Brain microvascular endothelial cell (primary cell): ENCODE measurements around the gene AVL9.

ENCODE experiments used
- DNase-seq: peaks from one replicate; pipeline ENCODE4 v3.0.0-alpha.2; 2020
- H3K27ac ChIP-seq: fragments of 250-450 bp; sonication (Bioruptor Pico); 2 replicates; pipeline ENCODE4 v1.5.1; 2020; ENCODE audit warnings: mild to moderate bottlenecking, moderate library complexity
- H3K27me3 ChIP-seq: fragments of 250-450 bp; sonication (Bioruptor Pico); replicated peaks from 2 replicates; pipeline ENCODE4 v1.5.1; 2020; ENCODE audit warnings: mild to moderate bottlenecking
- H3K36me3 ChIP-seq: fragments of 250-450 bp; sonication (Bioruptor Pico); replicated peaks from 2 replicates; pipeline ENCODE4 v1.5.1; 2020; ENCODE audit warnings: mild to moderate bottlenecking
- H3K4me3 ChIP-seq: 2 replicates; pipeline ENCODE4 v1.5.1; 2011; ENCODE audit warnings: low read depth, mild to moderate bottlenecking, control low read depth, low read length, moderate library complexity
- CTCF ChIP-seq: IDR thresholded peaks from 2 replicates; pipeline ENCODE4 v1.5.1; 2011; ENCODE audit warnings: low read depth, mild to moderate bottlenecking, moderate library complexity, low read length, control low read depth, inconsistent platforms; ENCODE audit errors: missing control alignments
- in situ Hi-C: cut with HindIII; loops from 2 replicates; pipeline ENCODE4 v1.10.0; 2017; ENCODE audit warnings: low sequenced_read_pairs, low pct_ligation_motif_present

Gene AVL9

GRCh38 chr7:32474008-32474407 is 21.3 kb upstream of the AVL9 start:
- Histone ChIP-seq H3K27ac (no peak overlapping the region), H3K36me3 (no peaks in the 10 kb centered on the region), H3K27me3 (no peaks in the 10 kb centered on the region), H3K4me3 (no peak overlapping the region)
- no peak for TF ChIP-seq CTCF
- in situ Hi-C loops: no loop called here
- no peak for DNase-seq

- no peak for TF ChIP-seq CTCF
- in situ Hi-C loops: no loop called here
- peak; percentile 18 for DNase-seq
- no peak overlapping the region for H3K4me3 ChIP-seq
- H3K27me3 ChIP-seq: no peaks in the 10 kb centered on the region
- no peak overlapping the region for H3K27ac ChIP-seq
- H3K36me3 ChIP-seq: no peaks in the 10 kb centered on the region
Measured at GRCh38 chr7:32476816-32477648, 18.3 kb upstream of the AVL9 start.

GRCh38 chr7:32477649-32477980 is 17.7 kb upstream of the AVL9 start:
- in situ Hi-C loops: no loop called here
- no peak overlapping the region for H3K4me3 ChIP-seq
- no peaks in the 10 kb centered on the region for H3K27me3 ChIP-seq
- H3K27ac ChIP-seq: no peak overlapping the region
- DNase-seq: peak; percentile 6
- no peaks in the 10 kb centered on the region for H3K36me3 ChIP-seq
- TF ChIP-seq CTCF: no peak

GRCh38 chr7:32479574-32480200 is 15.6 kb upstream of the AVL9 start:
- DNase-seq: peak; percentile 56
- in situ Hi-C loops: no loop called here
- no peak overlapping the region for H3K4me3 ChIP-seq
- H3K27ac ChIP-seq: no peak overlapping the region
- peak; percentile 91 for TF ChIP-seq CTCF
- H3K36me3 ChIP-seq: no peaks in the 10 kb centered on the region
- H3K27me3 ChIP-seq: no peaks in the 10 kb centered on the region

GRCh38 chr7:32481176-32481575 is 14.1 kb upstream of the AVL9 start:
- no peak overlapping the region for H3K4me3 ChIP-seq
- TF ChIP-seq CTCF: no peak
- H3K27me3 ChIP-seq: no peaks in the 10 kb centered on the region
- in situ Hi-C loops: no loop called here
- H3K27ac ChIP-seq: no peak overlapping the region
- H3K36me3 ChIP-seq: no peaks in the 10 kb centered on the region
- no peak for DNase-seq
